Measurements from ENCODE around the gene ENPP6.

Gene ENPP6

DNA sequence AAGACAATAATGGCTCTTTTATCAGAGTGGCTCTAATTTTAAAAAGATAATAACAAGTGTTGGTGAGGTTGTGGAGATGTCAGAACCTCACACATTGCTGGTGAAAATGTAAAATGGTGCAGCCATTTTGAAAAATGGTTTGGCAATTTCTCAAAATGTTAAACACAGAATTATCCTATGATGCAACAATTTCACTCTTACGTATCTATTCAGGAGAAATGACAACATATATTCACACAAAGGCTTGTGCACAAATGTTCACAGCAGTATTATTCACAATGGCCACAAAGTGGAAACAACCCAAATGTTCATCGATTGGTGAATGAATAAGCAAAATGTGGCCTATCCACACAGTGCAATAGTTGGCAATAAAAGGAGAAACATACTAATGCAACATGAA is 24.7 kb downstream of the ENPP6 start:
- H3K4me3 ChIP-seq (ENCODE audit: low read depth, low read length): no peak overlapping the region

GRCh38 chr4:184191267-184191666 is 26.4 kb downstream of the ENPP6 start:
- H3K4me3 ChIP-seq (ENCODE audit: low read depth, low read length): no peak overlapping the region

DNA sequence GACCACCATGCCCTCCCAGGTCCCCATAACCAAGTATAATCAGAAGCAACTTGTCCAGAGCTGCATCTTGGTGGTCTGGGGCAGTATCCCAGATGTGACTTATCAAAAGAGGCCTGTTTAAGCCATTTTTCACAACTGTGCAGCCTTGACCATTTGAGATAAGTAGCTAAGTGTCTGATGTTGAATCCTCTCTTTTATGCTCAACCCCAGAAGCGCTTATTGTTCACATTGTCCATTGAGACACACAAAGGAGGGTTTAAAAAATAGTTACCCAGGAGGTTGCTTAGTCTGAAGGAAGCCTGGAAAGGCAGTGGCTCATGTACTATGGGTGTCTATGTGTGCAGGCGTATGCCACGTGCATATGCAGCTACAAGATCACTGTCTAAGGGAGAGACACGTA is 27.0 kb downstream of the ENPP6 start:
- H3K4me3 ChIP-seq (ENCODE audit: low read depth, low read length): no peak overlapping the region

- H3K4me3 ChIP-seq (ENCODE audit: low read depth, low read length): no peak overlapping the region
These were observed 27.7 kb downstream of the ENPP6 start for GRCh38 chr4:184189966-184190365.

DNA sequence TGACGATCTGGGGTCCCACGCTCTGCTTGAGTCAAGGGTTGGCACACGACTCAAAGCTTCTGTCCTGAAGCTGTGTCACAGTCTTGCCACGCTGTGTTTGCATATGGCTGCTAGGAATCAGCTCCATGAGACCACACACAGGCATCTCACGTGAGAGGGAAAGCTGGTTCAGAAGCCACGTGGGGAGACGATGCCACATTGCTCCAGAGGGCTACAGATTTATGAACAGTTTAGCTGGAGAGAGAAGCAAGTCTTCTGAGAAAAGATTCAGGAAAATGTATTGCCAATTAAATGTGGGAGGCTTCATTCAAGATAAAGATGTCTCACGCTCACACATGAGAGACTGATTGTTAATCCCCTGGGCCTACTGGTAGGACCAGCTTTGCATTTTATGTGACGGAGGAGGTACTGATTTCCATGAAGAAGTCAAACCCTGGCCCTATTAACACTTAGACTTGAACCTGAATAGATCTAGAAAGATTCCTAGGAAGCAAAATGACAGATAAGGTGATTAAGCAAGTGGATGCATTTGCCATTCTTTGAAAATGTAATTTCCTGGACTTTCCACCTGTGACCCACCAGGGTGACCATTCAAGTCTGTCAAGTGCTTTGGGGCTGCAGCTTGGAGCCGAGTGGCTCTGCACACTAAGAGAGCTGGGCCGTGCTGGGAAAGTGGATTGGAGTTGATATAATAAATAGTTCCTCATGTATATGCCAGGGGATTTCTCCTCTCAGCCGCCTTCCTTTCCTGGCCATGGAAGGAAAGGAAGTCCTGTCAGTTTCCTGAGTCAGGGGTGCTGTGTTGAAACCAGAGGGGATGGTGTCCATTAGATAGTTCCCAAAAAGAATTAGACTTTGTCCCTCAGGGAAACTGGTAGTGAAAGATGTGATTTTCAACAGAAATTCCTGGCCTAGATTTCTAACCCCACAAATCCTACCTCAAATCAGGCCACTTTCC is 29.0 kb downstream of the ENPP6 start:
- no peak overlapping the region for H3K4me3 ChIP-seq (ENCODE audit: low read depth, low read length)

- H3K4me3 ChIP-seq (ENCODE audit: low read depth, low read length): no peak overlapping the region
These were observed 40.4 kb downstream of the ENPP6 start for GRCh38 chr4:184177271-184177670.

- H3K4me3 ChIP-seq (ENCODE audit: low read depth, low read length): no peak overlapping the region
These were observed 42.8 kb downstream of the ENPP6 start for GRCh38 chr4:184174571-184175488.

GRCh38 chr4:184171011-184171410 is 46.7 kb downstream of the ENPP6 start:
- no peak overlapping the region for H3K4me3 ChIP-seq (ENCODE audit: low read depth, low read length)

DNA sequence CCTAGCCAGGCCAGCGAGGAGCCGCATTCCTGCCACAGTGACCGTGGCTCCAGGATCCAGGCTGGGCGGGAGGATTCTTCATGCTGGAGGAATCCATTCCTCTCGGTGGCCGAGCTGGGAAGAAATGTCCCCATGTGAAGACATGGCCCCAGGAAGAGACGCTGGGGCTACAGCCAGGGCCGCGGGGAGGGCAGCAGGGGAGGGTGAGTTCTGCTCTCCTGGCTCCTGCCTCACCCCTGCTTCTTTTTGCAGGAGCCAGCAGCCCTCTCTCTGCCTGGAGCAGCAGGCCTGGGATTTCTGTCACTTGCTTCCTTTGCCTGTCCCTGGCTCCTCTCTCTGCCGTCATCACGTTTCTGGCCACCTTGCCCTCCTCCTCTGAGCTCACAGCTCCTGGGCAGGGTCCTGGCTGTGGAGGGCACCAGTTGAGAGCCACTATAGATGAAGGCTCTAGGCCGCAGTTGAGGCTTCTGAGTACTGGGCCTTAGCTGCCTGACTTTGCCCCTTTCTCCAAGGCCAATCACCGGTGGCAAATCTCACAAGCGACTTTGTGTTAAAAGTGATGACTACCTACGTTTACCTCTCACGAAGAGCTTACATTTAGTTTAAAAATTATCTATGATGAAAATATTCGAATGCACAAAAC is 48.3 kb downstream of the ENPP6 start:
- H3K4me3 ChIP-seq (ENCODE audit: low read depth, low read length): no peak overlapping the region

DNA sequence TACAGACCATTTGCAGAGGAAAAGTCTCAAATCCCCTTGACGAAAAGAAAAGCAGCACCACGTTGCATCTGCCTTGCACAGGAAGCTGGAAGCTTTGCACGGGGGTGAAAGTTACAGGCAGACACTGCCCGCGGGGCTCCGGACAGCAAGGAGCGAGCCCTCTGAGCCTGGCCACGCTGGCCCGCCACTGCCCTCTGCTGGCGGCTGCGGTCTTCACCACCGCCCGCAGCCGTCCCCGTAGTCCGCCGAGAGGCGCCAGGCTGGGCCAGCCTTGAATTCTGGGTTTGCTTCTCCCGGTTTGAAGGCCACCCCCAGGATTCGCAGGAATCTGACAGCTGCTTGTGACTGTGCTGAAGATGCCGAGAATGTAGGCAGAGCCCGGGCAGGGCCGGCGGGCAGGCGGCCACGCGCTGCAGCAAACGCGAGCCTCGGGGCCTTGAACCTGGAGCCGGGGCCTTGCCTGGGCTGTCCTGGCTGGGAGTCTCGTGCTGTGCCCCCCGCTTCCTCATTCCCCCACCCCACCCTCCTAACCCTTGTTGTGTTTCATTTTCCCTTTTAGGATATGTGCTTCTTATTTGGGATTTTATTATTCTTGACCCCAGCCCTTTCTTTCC is 49.2 kb downstream of the ENPP6 start:
- no peak overlapping the region for H3K4me3 ChIP-seq (ENCODE audit: low read depth, low read length)

- no peak overlapping the region for H3K4me3 ChIP-seq (ENCODE audit: low read depth, low read length)
These were observed 50.1 kb downstream of the ENPP6 start for GRCh38 chr4:184167576-184167975.

GRCh38 chr4:184166736-184167135 is 50.9 kb downstream of the ENPP6 start:
- no peak overlapping the region for H3K4me3 ChIP-seq (ENCODE audit: low read depth, low read length)

DNA sequence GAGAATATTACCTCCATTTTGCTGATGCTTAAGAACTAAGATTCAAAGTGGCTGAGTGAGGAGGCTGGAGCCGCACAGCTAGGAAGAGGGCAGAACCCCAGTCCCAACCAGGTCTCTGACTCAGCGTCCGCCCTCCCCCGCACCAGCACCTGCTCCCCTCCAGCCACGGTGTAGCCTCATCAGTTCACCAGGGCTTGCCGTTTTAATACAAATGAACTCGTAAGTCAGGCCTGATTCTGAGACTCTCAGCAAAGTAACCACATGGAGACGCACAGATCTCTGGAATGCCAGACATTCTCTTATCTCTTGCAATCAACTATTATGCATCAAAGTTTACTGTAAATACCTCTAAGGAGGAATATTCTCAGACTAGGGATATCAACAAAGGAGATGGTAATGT is 52.4 kb downstream of the ENPP6 start:
- no peak overlapping the region for H3K4me3 ChIP-seq (ENCODE audit: low read depth, low read length)

DNA sequence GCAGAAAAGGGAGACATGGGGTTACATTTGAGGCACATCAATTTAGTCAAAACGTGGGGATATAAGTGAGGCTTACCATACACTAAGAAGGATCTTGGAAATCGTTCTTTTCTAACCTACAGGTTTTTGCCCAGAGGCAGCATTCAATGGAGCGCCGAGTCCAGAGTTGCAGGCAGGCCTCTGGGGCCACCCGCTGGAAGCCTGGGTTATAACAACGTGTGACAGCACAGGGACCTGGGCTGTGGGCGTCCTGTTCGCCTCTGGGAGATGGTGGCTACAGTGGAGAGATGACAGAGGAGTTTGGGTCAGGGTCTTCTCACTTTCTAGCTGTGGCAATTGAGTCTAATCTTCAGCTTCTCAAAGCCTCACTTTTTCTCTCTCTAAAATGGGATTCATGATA is 53.9 kb downstream of the ENPP6 start:
- H3K4me3 ChIP-seq (ENCODE audit: low read depth, low read length): no peak overlapping the region

DNA sequence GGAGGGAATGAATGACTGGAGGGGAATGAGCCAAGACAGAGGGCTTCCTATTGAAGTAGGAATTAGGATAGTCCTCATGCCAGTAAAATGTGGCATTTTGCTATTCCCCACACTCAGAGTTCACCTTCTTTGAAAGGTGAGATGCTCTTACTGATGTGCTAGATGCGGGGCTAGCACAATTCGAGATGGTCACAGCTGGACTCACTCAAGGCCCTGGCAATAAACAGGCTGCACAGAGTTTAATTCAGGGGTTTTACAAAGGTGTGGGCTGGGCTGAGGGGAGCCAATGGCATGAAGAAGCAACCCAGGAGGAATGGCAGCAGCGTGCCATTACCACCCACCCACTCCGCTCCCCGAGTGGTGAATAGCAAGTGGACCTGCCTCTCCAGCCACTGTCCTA is 55.1 kb downstream of the ENPP6 start:
- no peak overlapping the region for H3K4me3 ChIP-seq (ENCODE audit: low read depth, low read length)

GRCh38 chr4:184157322-184157721 is 60.4 kb downstream of the ENPP6 start:
- no peak overlapping the region for H3K4me3 ChIP-seq (ENCODE audit: low read depth, low read length)

- no peak overlapping the region for H3K4me3 ChIP-seq (ENCODE audit: low read depth, low read length)
These were observed 61.3 kb downstream of the ENPP6 start for GRCh38 chr4:184156163-184156920.

DNA sequence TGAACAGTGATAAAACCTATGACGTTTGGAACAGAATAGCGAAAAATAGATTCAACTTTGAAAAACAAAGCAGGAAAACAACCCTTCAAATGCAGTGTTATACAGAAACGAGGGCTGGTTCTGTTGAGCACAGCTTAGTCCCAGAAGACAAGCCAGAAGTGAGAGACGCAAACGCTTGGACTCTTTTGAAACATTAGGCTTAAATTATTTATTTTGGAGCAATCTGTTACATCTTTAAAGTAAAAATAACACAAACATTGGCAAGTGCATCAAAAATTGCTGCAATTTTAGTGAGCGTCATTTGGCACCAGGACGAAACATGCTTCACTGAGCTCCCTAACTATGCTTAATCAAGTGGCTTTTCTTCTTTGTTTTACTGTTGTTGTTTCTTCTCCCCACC is 63.5 kb downstream of the ENPP6 start:
- H3K4me3 ChIP-seq (ENCODE audit: low read depth, low read length): no peak overlapping the region

DNA sequence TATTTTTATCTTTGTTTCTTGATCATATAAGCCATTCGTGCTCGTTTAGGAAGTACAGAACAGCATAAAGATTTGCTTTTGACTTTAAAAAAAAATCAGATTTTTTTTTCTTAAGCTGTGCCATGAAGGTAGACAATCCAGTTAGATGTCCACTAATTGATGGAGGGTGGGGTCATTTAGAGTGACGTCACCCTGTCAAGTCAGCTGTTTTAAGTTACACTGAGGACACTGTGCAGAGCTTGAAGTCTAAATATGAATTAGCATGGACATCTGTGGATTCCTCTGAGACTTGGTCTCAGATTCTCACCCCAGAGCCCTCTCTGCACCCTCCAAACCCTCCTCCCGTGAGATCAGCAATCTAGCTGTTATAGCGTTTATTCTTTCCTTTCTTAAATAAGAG is 63.9 kb downstream of the ENPP6 start:
- no peak overlapping the region for H3K4me3 ChIP-seq (ENCODE audit: low read depth, low read length)

DNA sequence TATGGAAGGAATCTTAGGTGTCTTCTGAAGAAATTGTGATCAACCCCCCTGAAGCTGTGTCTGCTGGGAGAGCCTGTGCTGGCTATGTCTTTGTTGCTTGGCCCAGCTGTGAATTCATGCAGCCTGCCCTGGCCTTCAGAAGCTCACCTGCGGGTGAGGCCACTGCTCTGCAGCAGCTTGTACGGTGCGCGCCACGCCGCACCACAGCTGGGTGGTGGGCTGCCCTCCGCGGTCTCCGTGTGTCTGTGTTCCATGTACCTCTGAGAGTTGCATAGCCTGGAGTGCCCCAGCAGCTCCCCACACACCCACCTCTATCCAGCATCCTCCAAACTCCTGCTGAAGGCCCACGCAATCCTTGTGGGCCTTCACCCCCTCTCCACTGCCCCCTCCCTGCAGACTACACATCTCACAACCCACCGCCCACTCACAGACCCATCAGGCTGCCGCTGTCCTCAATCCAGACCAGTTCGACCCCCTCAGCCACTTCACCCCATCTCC is 65.6 kb downstream of the ENPP6 start:
- no peak overlapping the region for H3K4me3 ChIP-seq (ENCODE audit: low read depth, low read length)
